Peyer's patch (tissue), 4 donors: ENCODE results near the gene SERTAD1.

Source experiments
- CTCF ChIP-seq, 6 experiments: fragments of 450-650 bp in 4 of 6; fragments of 200-600 bp in 2 of 6; sonication (generic) in 1 of 6; IDR thresholded peaks; one replicate each; pipeline ENCODE4 v1.5.1; 2017 to 2019; ENCODE audit warnings: antibody characterized with exemption in 6 of 6, mild to moderate bottlenecking in 3 of 6, moderate library complexity in 1 of 6
- POLR2A ChIP-seq, 2 donors: fragments of 450-650 bp; IDR thresholded peaks; one replicate each; pipeline ENCODE4 v1.5.1; 2017; ENCODE audit warnings: antibody characterized with exemption in 2 of 2, mild to moderate bottlenecking in 2 of 2, moderate library complexity in 2 of 2

GRCh38 chr19:40397568-40397906, 28.3 kb downstream of the SERTAD1 start:
- TF ChIP-seq CTCF (IDR thresholded peaks at IDR 0.05), result no peak
- no peak for TF ChIP-seq POLR2A (IDR thresholded peaks at IDR 0.05)
